Thyroid gland (tissue), 4 donors: ENCODE data around the gene NDUFS8. TPM values are rescaled to one million over a fixed set of nuclear protein-coding genes. Genes with fewer than 3 reads are reported as not detected.
A peak's percentile ranks its signal among the peaks of the same experiment; 100 is the strongest.

Experiments
- DNase-seq, 2 donors: peaks; one replicate each; pipeline ENCODE4 v3.0.0-alpha.2; 2019
- H3K27ac ChIP-seq, 3 donors: fragments of 200-600 bp; sonication (generic); 1 replicate in 2 of 3; 2 replicates in 1 of 3; pipeline ENCODE4 v1.5.1; 2016 to 2019; ENCODE audit warnings: mild to moderate bottlenecking in 1 of 3, moderate library complexity in 1 of 3
- H3K27me3 ChIP-seq: fragments of 200-600 bp; sonication (generic); one replicate; pipeline ENCODE4 v1.5.1; 2019
- H3K36me3 ChIP-seq, 2 donors: fragments of 200-600 bp; sonication (generic); one replicate each; pipeline ENCODE4 v1.5.1; 2016 to 2019
- H3K4me1 ChIP-seq, 2 donors: fragments of 200-600 bp; sonication (generic); one replicate each; pipeline ENCODE4 v1.5.1; 2017 to 2019
- H3K4me3 ChIP-seq, 3 donors: fragments of 200-600 bp; sonication (generic); replicated peaks in 1 of 3; 1 replicate in 2 of 3; 2 replicates in 1 of 3; pipeline ENCODE4 v1.5.1; 2016; ENCODE audit warnings: mild to moderate bottlenecking in 1 of 3
- H3K9me3 ChIP-seq: fragments of 200-600 bp; sonication (generic); one replicate; pipeline ENCODE4 v1.5.1; 2017
- CTCF ChIP-seq, 6 experiments: fragments of 200-600 bp in 3 of 6; fragments of 450-650 bp in 3 of 6; sonication (generic) in 3 of 6; IDR thresholded peaks; one replicate each; pipeline ENCODE4 v1.5.1; 2016 to 2019; ENCODE audit warnings: antibody characterized with exemption in 6 of 6, mild to moderate bottlenecking in 2 of 6, inconsistent platforms in 1 of 6, moderate library complexity in 1 of 6
- POLR2A ChIP-seq, 2 donors: fragments of 450-650 bp; IDR thresholded peaks; one replicate each; pipeline ENCODE4 v1.6.1; 2017; ENCODE audit warnings: antibody characterized with exemption in 2 of 2, mild to moderate bottlenecking in 2 of 2, moderate library complexity in 1 of 2
- WGBS, 2 donors: methylation state at CpG; one replicate each; pipeline ENCODE4 v1.1.5; 2017; 5-methylcytosine and 5-hydroxymethylcytosine counted together
- intact Hi-C: fragments of 100-400 bp; cut with DNase I; formaldehyde crosslinking; loops from one replicate; pipeline ENCODE4 v1.15.1; 2023
- total RNA-seq, 4 donors: library from RNA; depleted of rRNA; stranded (reverse); fragments of >200 nt; gene quantifications; one replicate each; pipeline ENCODE4 v1.2.3, GENCODE V29; 2016

NDUFS8 gene
- total RNA-seq, 4 donors from 2014 or later, result 222 to 310 (median 254) TPM

- peak overlapping the region in 1 of 3 donors; percentile 94 for H3K27ac ChIP-seq
- H3K4me1 ChIP-seq, result peaks cover 12 to 61% of the 10 kb centered on the region in 2 donors
- intact Hi-C loops, result no loop called here
- H3K36me3 ChIP-seq, result no peaks in the 10 kb centered on the region
- TF ChIP-seq CTCF (IDR thresholded peaks at IDR 0.05) (no peak), POLR2A (IDR thresholded peaks at IDR 0.05) (no peak)
- 29 to 34% methylated on average over 10 of the region's 16 CpGs for WGBS, 2 donors
- no peaks in the 10 kb centered on the region for H3K9me3 ChIP-seq
- peak; percentile 47 to 54 for DNase-seq
- H3K27me3 ChIP-seq, result no peaks in the 10 kb centered on the region
- H3K4me3 ChIP-seq, result no peak overlapping the region
Observed at GRCh38 chr11:68014157-68014946, 16.1 kb upstream of the NDUFS8 start.

- WGBS, 2 donors, result 87 to 98% methylated on average over 7 to 15 of the region's 19 CpGs
- no peak for DNase-seq
- H3K36me3 ChIP-seq, result no peaks in the 10 kb centered on the region
- TF ChIP-seq POLR2A (IDR thresholded peaks at IDR 0.05), result no peak
- H3K4me3 ChIP-seq, result no peak overlapping the region
- no peaks in the 10 kb centered on the region for H3K9me3 ChIP-seq
- no peaks in the 10 kb centered on the region for H3K27me3 ChIP-seq
- intact Hi-C loops, result no loop called here
- peaks cover 8 to 54% of the 10 kb centered on the region in 2 donors for H3K4me1 ChIP-seq
- peak overlapping the region in 1 of 3 donors; percentile 94 for H3K27ac ChIP-seq
Observed at GRCh38 chr11:68014947-68015447, 15.5 kb upstream of the NDUFS8 start.

DNA sequence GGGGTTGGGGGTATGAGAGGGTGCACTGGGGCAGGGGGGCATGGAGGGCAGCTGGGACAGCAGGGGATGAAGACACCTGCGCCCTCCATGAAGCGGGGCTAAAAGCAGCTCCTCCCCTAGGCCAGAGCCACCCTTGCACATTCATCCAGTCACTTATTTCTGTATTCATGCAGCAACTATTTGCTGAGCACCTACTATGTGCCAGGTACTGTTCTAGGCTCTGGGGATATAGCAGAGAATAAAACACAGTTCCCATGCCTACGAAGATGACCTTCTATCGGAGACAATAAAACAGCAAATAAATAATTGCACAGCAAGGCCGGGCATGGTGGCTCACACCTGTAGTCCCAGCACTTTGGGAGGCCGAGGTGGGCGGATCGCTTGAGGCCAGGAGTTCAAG is 15.0 kb upstream of the NDUFS8 start:
- intact Hi-C loops, result no loop called here
- 93 to 95% methylated on average over 8 of the region's 8 CpGs for WGBS, 2 donors
- Histone ChIP-seq H3K4me1 (peaks cover 5 to 50% of the 10 kb centered on the region in 2 donors), H3K9me3 (no peaks in the 10 kb centered on the region), H3K36me3 (no peaks in the 10 kb centered on the region), H3K4me3 (no peak overlapping the region), H3K27me3 (no peaks in the 10 kb centered on the region), H3K27ac (no peak overlapping the region)
- TF ChIP-seq POLR2A (IDR thresholded peaks at IDR 0.05), result no peak
- no peak for TF ChIP-seq CTCF (IDR thresholded peaks at IDR 0.05)
- DNase-seq, result no peak

- intact Hi-C loops, result no loop called here
- Histone ChIP-seq H3K4me1 (peaks cover 0 to 41% of the 10 kb centered on the region in 2 donors), H3K9me3 (no peaks in the 10 kb centered on the region), H3K27ac (no peak overlapping the region), H3K4me3 (no peak overlapping the region), H3K27me3 (no peaks in the 10 kb centered on the region), H3K36me3 (no peaks in the 10 kb centered on the region)
- WGBS, 2 donors, result 75 to 78% methylated on average over 13 of the region's 13 CpGs
- TF ChIP-seq CTCF (IDR thresholded peaks at IDR 0.05) (no peak), POLR2A (IDR thresholded peaks at IDR 0.05) (no peak)
- no peak for DNase-seq
Observed at GRCh38 chr11:68016161-68016903, 14.1 kb upstream of the NDUFS8 start.

DNA sequence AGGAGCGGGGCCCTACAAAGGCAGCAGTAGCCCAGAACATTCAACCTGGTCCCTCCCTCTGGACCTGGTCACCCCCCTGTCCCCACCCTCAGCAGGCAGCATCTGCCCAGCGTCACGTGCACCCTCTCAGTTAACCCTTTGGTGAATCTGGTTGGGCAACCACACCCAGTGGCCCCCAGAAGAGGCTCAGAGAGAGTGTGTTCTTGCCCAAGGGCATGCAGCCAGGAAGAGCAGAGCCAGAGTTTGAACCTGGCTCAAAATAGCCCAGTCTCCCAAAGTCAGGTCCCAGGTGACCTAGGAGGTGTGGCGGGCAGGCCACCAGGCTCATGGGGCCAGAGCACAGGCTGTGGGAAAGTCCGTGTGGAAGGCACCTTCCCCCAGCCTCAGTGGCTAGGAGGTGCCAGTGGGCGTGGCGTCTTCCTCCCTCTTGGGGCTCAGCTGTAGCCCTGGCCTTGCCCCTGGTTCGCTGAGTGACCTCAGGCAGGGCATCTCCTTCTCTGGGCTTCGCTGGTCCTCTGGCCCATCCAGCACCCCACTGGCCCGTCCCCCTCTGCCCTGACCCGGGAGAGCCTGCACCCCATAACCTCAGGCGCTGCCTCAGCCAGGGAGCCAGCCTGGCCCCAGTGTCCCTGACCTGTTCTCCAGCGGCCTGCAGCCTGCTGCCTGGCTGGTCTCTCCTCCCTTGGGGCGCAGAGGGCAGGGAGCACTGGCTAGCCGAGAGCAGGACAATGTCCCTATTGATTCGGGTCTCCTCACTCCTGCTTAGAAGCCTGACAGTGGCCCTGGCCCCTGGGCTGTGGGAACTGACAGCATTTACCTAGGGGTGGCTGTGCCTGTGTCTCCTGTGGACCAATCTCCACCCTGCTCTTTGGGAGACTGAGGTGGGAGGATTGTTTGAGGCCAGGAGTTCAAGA is 13.3 kb upstream of the NDUFS8 start:
- H3K4me3 ChIP-seq, result no peak overlapping the region
- TF ChIP-seq POLR2A (IDR thresholded peaks at IDR 0.05) (no peak), CTCF (IDR thresholded peaks at IDR 0.05) (no peak)
- intact Hi-C loops, result no loop called here
- H3K27ac ChIP-seq, result no peak overlapping the region
- H3K36me3 ChIP-seq, result no peaks in the 10 kb centered on the region
- no peak for DNase-seq
- H3K9me3 ChIP-seq, result no peaks in the 10 kb centered on the region
- peaks cover 0 to 33% of the 10 kb centered on the region in 2 donors for H3K4me1 ChIP-seq
- H3K27me3 ChIP-seq, result no peaks in the 10 kb centered on the region
- WGBS, 2 donors, result 53 to 67% methylated on average over 6 to 14 of the region's 16 CpGs
